HepG2 (cell line): ENCODE measurements around the gene DLG4. TPM values are rescaled to one million over a fixed set of nuclear protein-coding genes. Genes with fewer than 3 reads are reported as not detected.

Experiments used
- AFF4 ChIP-seq: sonication (generic); formaldehyde crosslinking; IDR thresholded peaks from 2 replicates; pipeline ENCODE4 v1.4.0; 2020; ENCODE audit warnings: missing genetic modification reagents
- CEBPB ChIP-seq: IDR thresholded peaks from 2 replicates; pipeline ENCODE4 v1.6.1; 2011; ENCODE audit warnings: low read depth, low read length, improper control_type of control experiment, borderline replicate concordance
- EP300 ChIP-seq, 3 experiments: sonication (generic) in 1 of 3; formaldehyde crosslinking in 1 of 3; IDR thresholded peaks; 2 replicates each; pipeline versions ENCODE4 v1.5.1 to v1.6.1; 2011 to 2020; ENCODE audit warnings: low read depth in 2 of 3, low read length in 2 of 3, borderline replicate concordance in 1 of 3, improper control_type of control experiment in 1 of 3, mild to moderate bottlenecking in 1 of 3, missing genetic modification reagents in 1 of 3, moderate library complexity in 1 of 3
- HCFC1 ChIP-seq: fragments of 150-350 bp; IDR thresholded peaks from 2 replicates; pipeline ENCODE4 v1.6.1; 2014; ENCODE audit warnings: low read depth, low read length
- PPARG ChIP-seq: conservative IDR thresholded peaks from 2 replicates; pipeline ENCODE4 v1.6.1; 2016; ENCODE audit warnings: missing biosample characterization, missing genetic modification reagents
- SOX6 ChIP-seq, 2 experiments: fragments of 450-650 bp in 1 of 2; sonication (generic) in 1 of 2; formaldehyde crosslinking in 1 of 2; IDR thresholded peaks; 2 replicates each; pipeline versions ENCODE4 v1.4.0 to v1.6.1; 2017 to 2020; ENCODE audit warnings: antibody characterized with exemption in 1 of 2, mild to moderate bottlenecking in 1 of 2, missing genetic modification reagents in 1 of 2
- TCF12 ChIP-seq, 2 experiments: fragments of 450-650 bp in 1 of 2; sonication (generic) in 1 of 2; formaldehyde crosslinking in 1 of 2; IDR thresholded peaks; 2 replicates each; pipeline versions ENCODE4 v1.6.1 to v1.8.0; 2017 to 2022; ENCODE audit warnings: antibody characterized with exemption in 1 of 2, mild to moderate bottlenecking in 1 of 2, missing genetic modification reagents in 1 of 2, moderate library complexity in 1 of 2
- polyA plus RNA-seq, 8 experiments: library from polyadenylated mRNA; depleted of rRNA in 3 of 8; stranded (reverse) in 7 of 8; unstranded in 1 of 8; fragments of >200 nt; fragmentation: Illumina TruSeq in 4 of 8; extraction: Trizol in 4 of 8; gene quantifications; 2 replicates each; pipeline versions ENCODE4 v1.2.1 to v1.2.3, GENCODE V29; 2011 to 2016; ENCODE audit warnings: low read depth in 4 of 8, missing spikeins in 1 of 8, mixed read lengths in 1 of 8; ENCODE audit not compliant: insufficient read depth in 1 of 8
- total RNA-seq, 5 experiments: library from RNA; depleted of rRNA; stranded (reverse); fragments of >200 nt; fragmentation: Illumina TruSeq; extraction: Trizol; gene quantifications; 2 replicates each; pipeline ENCODE4 v1.2.3, GENCODE V29; 2016; ENCODE audit warnings: low read depth in 1 of 5
- TF ChIP-seq, protein P1 (sequence below): sonication (generic); formaldehyde crosslinking; conservative IDR thresholded peaks from 2 replicates; pipeline ENCODE4 v1.4.0; 2020; ENCODE audit warnings: missing genetic modification reagents
- TF ChIP-seq, protein P2 (sequence below): IDR thresholded peaks from 2 replicates; pipeline ENCODE4 v1.6.1; 2016; ENCODE audit warnings: low read depth
- TF ChIP-seq, protein P3 (sequence below): sonication (generic); formaldehyde crosslinking; IDR thresholded peaks from 2 replicates; pipeline ENCODE4 v1.5.1; 2020; ENCODE audit warnings: mild to moderate bottlenecking, missing genetic modification reagents, borderline replicate concordance

The DLG4 gene
- total and polyA plus RNA-seq, 2 of the 13 experiments (the other 11 are each of a cell fraction or from before 2014, with no cell fraction given), result 0.71 to 4.3 TPM

- TF ChIP-seq AFF4 (peak; percentile 47; the same call in 1 of the 2 replicates), TCF12 (IDR thresholded peaks at IDR 0.05) (no peak), TCF12 (CRISPR knock-in tag; IDR thresholded peaks at IDR 0.05) (peak; percentile 16; the same call in 1 of the 2 replicates), CEBPB (peak; percentile 97), HCFC1 (no peak), SOX6 (IDR thresholded peaks at IDR 0.05) (no peak), SOX6 (CRISPR knock-in tag; IDR thresholded peaks at IDR 0.05) (peak; percentile 82), PPARG (peak; percentile 62), EP300 (IDR thresholded peaks at IDR 0.05; ENCODE audit: low read depth in 2 of 2, low read length in 2 of 2) (peak; percentile 62 to 83), EP300 (CRISPR knock-in tag; IDR thresholded peaks at IDR 0.05; ENCODE audit: borderline replicate concordance) (peak; percentile 58; the same call in 1 of the 2 replicates)
- TF ChIP-seq, protein P1, sequence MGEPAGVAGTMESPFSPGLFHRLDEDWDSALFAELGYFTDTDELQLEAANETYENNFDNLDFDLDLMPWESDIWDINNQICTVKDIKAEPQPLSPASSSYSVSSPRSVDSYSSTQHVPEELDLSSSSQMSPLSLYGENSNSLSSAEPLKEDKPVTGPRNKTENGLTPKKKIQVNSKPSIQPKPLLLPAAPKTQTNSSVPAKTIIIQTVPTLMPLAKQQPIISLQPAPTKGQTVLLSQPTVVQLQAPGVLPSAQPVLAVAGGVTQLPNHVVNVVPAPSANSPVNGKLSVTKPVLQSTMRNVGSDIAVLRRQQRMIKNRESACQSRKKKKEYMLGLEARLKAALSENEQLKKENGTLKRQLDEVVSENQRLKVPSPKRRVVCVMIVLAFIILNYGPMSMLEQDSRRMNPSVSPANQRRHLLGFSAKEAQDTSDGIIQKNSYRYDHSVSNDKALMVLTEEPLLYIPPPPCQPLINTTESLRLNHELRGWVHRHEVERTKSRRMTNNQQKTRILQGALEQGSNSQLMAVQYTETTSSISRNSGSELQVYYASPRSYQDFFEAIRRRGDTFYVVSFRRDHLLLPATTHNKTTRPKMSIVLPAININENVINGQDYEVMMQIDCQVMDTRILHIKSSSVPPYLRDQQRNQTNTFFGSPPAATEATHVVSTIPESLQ, result no peak
- TF ChIP-seq, protein P2, sequence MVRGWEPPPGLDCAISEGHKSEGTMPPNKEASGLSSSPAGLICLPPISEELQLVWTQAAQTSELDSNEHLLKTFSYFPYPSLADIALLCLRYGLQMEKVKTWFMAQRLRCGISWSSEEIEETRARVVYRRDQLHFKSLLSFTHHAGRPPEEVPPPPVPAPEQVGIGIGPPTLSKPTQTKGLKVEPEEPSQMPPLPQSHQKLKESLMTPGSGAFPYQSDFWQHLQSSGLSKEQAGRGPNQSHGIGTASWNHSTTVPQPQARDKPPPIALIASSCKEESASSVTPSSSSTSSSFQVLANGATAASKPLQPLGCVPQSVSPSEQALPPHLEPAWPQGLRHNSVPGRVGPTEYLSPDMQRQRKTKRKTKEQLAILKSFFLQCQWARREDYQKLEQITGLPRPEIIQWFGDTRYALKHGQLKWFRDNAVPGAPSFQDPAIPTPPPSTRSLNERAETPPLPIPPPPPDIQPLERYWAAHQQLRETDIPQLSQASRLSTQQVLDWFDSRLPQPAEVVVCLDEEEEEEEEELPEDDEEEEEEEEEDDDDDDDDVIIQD (CRISPR knock-in tag), result peak; percentile 48
- TF ChIP-seq, protein P3, sequence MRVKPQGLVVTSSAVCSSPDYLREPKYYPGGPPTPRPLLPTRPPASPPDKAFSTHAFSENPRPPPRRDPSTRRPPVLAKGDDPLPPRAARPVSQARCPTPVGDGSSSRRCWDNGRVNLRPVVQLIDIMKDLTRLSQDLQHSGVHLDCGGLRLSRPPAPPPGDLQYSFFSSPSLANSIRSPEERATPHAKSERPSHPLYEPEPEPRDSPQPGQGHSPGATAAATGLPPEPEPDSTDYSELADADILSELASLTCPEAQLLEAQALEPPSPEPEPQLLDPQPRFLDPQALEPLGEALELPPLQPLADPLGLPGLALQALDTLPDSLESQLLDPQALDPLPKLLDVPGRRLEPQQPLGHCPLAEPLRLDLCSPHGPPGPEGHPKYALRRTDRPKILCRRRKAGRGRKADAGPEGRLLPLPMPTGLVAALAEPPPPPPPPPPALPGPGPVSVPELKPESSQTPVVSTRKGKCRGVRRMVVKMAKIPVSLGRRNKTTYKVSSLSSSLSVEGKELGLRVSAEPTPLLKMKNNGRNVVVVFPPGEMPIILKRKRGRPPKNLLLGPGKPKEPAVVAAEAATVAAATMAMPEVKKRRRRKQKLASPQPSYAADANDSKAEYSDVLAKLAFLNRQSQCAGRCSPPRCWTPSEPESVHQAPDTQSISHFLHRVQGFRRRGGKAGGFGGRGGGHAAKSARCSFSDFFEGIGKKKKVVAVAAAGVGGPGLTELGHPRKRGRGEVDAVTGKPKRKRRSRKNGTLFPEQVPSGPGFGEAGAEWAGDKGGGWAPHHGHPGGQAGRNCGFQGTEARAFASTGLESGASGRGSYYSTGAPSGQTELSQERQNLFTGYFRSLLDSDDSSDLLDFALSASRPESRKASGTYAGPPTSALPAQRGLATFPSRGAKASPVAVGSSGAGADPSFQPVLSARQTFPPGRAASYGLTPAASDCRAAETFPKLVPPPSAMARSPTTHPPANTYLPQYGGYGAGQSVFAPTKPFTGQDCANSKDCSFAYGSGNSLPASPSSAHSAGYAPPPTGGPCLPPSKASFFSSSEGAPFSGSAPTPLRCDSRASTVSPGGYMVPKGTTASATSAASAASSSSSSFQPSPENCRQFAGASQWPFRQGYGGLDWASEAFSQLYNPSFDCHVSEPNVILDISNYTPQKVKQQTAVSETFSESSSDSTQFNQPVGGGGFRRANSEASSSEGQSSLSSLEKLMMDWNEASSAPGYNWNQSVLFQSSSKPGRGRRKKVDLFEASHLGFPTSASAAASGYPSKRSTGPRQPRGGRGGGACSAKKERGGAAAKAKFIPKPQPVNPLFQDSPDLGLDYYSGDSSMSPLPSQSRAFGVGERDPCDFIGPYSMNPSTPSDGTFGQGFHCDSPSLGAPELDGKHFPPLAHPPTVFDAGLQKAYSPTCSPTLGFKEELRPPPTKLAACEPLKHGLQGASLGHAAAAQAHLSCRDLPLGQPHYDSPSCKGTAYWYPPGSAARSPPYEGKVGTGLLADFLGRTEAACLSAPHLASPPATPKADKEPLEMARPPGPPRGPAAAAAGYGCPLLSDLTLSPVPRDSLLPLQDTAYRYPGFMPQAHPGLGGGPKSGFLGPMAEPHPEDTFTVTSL (CRISPR knock-in tag), result peak; percentile 48
Measured at GRCh38 chr17:7179317-7180254, 40.0 kb downstream of the DLG4 start, which contains the start of gene ASGR1 (continued).
